NCI-H187 (cell line): ENCODE measurements around the gene LPA.

ENCODE experiments used
- DNase-seq, 2 experiments: peaks; one replicate each; lab custom pipeline; 2025; lab: John Stamatoyannopoulos, UW

The LPA gene

GRCh38 chr6:160510976-160511617, 153.0 kb downstream of the LPA start:
- no peak for DNase-seq

- no peak for DNase-seq
Observed at GRCh38 chr6:160510199-160510598, 153.9 kb downstream of the LPA start.

GRCh38 chr6:160509610-160510009, 154.5 kb downstream of the LPA start:
- no peak for DNase-seq

- no peak for DNase-seq
Observed at GRCh38 chr6:160508599-160508998, 155.5 kb downstream of the LPA start.

- DNase-seq: no peak
Observed at GRCh38 chr6:160507420-160507819, 156.7 kb downstream of the LPA start.

- no peak for DNase-seq
Observed at GRCh38 chr6:160505970-160506369, 158.1 kb downstream of the LPA start.

- DNase-seq: no peak
Observed at GRCh38 chr6:160500639-160501038, 163.4 kb downstream of the LPA start.

GRCh38 chr6:160494576-160494975, 169.5 kb downstream of the LPA start:
- no peak for DNase-seq

- DNase-seq: no peak
Observed at GRCh38 chr6:160489091-160489490, 175.0 kb downstream of the LPA start.

GRCh38 chr6:160487116-160487515, 177.0 kb downstream of the LPA start:
- no peak for DNase-seq
